ENCODE results near the gene ARCN1. TPM values are rescaled to one million over a fixed set of nuclear protein-coding genes. Genes with fewer than 3 reads are reported as not detected.

ARCN1 gene
- total RNA-seq, 4 donors from 2014 or later, result 48.7 to 78.7 (median 65.4) TPM

DNA sequence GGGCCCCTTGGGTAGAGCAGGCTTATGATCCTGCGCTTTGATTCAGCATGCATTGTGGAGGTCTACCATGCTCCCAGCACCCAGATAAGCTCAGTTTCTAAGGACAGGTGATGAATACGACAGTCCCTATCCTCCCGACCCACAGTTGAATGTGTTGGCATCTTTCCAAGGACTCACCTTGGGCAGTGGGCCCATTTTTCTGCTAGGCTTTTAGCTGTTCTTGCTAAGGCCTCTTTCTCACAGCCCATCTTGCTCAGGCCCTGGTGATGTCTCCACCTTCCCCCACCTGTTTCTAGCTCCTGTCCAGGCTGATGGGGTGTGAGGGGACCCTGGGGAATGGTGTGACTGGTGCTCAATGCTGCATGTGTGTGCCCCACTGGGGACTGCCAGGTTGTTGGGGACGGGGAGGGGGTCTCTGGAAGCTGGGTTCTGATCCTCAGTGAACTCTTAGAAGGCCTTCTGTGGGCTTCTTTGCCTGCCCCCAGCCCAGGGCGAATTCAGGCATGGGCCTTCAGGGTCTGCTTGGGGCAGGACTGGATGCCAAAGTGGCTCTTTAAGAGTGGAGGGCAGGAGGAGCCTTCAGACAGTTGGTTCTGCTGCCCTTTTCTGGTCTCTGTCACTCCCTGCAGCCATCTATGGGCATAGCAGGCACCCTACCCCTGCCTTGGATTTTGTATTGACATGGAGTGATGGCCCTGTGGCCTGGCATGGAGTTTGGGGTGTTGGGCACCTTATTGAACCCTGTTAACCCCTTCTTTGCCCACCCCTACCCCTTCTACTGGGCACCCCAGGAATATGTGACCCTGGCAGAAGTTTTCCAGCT is 68.3 kb downstream of the ARCN1 start:
- H3K27me3 ChIP-seq, result no peaks in the 10 kb centered on the region
- H3K4me3 ChIP-seq, result no peak overlapping the region
- H3K4me1 ChIP-seq, result peaks cover 25 to 34% of the 10 kb centered on the region in 2 donors
- DNase-seq, result no peak
- peak in 1 of 2 donors; percentile 28 for ATAC-seq
- no peaks in the 10 kb centered on the region for H3K9me3 ChIP-seq
- peaks cover 0 to 12% of the 10 kb centered on the region in 2 donors for H3K36me3 ChIP-seq
- H3K27ac ChIP-seq, result peak overlapping the region; percentile 2 to 89 (median 52)
- intact Hi-C loops (cut with DNase I; ENCODE audit: low total_unique reads), result no loop called here
- no peak for TF ChIP-seq POLR2A (IDR thresholded peaks at IDR 0.05)
- TF ChIP-seq, protein P1, sequence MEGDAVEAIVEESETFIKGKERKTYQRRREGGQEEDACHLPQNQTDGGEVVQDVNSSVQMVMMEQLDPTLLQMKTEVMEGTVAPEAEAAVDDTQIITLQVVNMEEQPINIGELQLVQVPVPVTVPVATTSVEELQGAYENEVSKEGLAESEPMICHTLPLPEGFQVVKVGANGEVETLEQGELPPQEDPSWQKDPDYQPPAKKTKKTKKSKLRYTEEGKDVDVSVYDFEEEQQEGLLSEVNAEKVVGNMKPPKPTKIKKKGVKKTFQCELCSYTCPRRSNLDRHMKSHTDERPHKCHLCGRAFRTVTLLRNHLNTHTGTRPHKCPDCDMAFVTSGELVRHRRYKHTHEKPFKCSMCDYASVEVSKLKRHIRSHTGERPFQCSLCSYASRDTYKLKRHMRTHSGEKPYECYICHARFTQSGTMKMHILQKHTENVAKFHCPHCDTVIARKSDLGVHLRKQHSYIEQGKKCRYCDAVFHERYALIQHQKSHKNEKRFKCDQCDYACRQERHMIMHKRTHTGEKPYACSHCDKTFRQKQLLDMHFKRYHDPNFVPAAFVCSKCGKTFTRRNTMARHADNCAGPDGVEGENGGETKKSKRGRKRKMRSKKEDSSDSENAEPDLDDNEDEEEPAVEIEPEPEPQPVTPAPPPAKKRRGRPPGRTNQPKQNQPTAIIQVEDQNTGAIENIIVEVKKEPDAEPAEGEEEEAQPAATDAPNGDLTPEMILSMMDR (IDR thresholded peaks at IDR 0.05 in 4 of 5, conservative IDR thresholded peaks at IDR 0.05 in 1 of 5), result peak in 3 of 5 experiments; percentile 43 to 53 (median 48)
- in situ Hi-C loops (cut with MboI; ENCODE audit: low sequenced_read_pairs in 4 of 4), result no loop called here

DNA sequence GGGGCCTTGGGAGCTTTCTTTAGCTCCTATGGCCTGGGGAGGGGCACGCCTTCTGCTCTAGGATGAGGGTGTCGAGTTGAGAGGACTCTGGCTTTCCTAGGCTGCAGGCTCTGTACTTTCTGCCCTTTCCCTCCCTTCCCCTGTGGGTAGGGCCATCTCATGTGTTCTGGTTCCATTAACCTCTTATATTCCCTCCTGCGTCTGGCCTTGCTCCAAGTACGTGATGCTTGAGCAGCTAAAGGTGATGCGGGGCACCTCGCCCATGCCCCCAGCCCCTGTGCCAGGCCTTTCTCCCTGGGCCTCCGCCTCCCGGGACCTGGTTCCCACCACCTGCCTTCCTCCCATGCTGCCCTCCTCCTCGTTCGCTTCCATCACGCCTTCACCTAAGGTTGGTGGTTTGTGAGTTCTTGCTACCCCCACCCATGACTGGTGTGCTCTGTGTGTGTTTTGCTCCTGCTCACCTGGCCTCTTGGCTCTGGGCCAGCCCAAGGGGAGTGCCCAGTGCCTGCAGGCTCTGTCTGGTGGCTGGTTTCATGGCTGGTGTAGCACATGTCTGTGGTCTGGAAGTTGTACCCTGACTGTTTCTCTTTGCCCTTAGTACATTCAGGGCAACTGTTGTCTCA is 69.3 kb downstream of the ARCN1 start:
- Histone ChIP-seq H3K9me3 (no peaks in the 10 kb centered on the region), H3K4me3 (no peak overlapping the region), H3K27ac (peak overlapping the region in 3 of 4 donors; percentile 70 to 89 (median 88)), H3K4me1 (peaks cover 25 to 34% of the 10 kb centered on the region in 2 donors), H3K27me3 (no peaks in the 10 kb centered on the region), H3K36me3 (peaks cover 0 to 15% of the 10 kb centered on the region in 2 donors)
- in situ Hi-C loops (cut with MboI; ENCODE audit: low sequenced_read_pairs in 4 of 4), result no loop called here
- no peak for ATAC-seq
- intact Hi-C loops (cut with DNase I; ENCODE audit: low total_unique reads), result no loop called here
- DNase-seq, result no peak
- no peak for TF ChIP-seq POLR2A (IDR thresholded peaks at IDR 0.05)
- TF ChIP-seq, protein P1 (IDR thresholded peaks at IDR 0.05 in 4 of 5, conservative IDR thresholded peaks at IDR 0.05 in 1 of 5), result no peak

DNA sequence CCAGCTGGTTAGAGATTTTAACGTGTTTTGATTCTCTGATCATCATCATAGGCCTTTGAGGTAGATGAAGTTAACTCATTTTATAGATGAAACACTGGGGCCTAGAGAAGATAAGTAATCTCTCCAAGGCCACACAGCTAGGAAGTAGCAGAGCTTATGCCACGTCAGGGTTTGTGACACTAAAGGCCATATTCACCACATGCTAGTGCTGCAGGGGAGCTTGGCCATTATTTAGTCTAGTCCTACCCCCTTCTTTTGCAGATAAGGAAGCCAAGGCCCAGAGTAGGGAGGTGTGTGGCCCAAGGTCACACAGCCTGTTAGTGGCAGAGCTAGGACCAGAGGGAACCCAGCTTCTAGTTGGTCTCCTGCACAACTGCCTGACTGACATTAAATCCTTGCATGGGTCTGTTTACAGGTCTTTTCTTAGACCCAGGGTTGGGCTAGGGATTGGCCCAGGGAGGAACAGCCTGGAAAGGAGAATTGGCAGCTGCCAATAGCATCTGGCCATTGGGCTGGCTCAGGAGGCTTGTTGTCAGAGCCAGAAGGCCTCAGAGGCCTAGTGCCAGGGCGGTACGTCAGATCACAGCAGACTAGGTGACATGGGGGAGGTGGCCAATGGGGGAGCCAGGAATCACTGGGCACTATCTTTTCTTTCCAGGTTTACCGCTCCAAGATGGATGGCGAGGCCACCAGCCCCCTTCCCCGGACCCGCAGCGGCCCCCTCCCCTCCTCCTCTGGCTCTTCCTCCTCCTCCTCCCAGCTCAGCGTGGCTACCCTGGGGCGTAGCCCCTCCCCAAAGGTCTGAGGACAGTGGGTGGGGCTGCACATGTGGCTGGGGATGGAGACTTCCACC is 71.2 kb downstream of the ARCN1 start:
- in situ Hi-C loops (cut with MboI; ENCODE audit: low sequenced_read_pairs in 4 of 4), result no loop called here
- peaks cover 0 to 15% of the 10 kb centered on the region in 2 donors for H3K36me3 ChIP-seq
- ATAC-seq (peak; percentile 91 to 93), DNase-seq (peak; percentile 88 to 90)
- H3K4me3 ChIP-seq, result peak overlapping the region in 1 of 4 donors; percentile 21
- H3K9me3 ChIP-seq, result no peaks in the 10 kb centered on the region
- H3K27ac ChIP-seq, result peak overlapping the region; percentile 65 to 89 (median 79)
- intact Hi-C loops (cut with DNase I; ENCODE audit: low total_unique reads), result no loop called here
- H3K27me3 ChIP-seq, result no peaks in the 10 kb centered on the region
- peaks cover 25 to 34% of the 10 kb centered on the region in 2 donors for H3K4me1 ChIP-seq
- peak; percentile 13 to 28 for TF ChIP-seq POLR2A (IDR thresholded peaks at IDR 0.05)
- TF ChIP-seq, protein P1 (IDR thresholded peaks at IDR 0.05 in 4 of 5, conservative IDR thresholded peaks at IDR 0.05 in 1 of 5), result no peak

DNA sequence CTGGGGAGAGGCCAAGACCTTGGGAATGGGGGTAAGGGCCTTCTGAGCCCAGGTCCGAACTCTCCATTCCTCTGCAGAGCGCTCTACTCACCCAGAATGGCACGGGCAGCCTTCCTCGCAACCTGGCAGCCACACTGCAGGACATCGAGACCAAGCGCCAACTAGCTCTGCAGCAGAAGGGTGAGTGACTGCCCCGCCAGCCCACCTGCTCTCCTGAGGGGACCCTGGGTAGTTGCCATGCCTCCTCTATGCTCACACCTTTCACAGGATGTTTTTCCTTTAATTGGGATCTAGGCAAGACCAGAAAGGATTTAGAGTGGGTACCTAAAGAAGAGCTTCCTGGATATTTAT is 71.8 kb downstream of the ARCN1 start:
- Histone ChIP-seq H3K4me3 (peak overlapping the region in 1 of 4 donors; percentile 21), H3K9me3 (no peaks in the 10 kb centered on the region), H3K27me3 (no peaks in the 10 kb centered on the region), H3K27ac (peak overlapping the region; percentile 65 to 89 (median 79)), H3K36me3 (peaks cover 0 to 15% of the 10 kb centered on the region in 2 donors), H3K4me1 (peaks cover 25 to 34% of the 10 kb centered on the region in 2 donors)
- ATAC-seq (peak in 1 of 2 donors; percentile 25), DNase-seq (peak in 1 of 2 donors; percentile 27)
- intact Hi-C loops (cut with DNase I; ENCODE audit: low total_unique reads), result no loop called here
- in situ Hi-C loops (cut with MboI; ENCODE audit: low sequenced_read_pairs in 4 of 4), result no loop called here
- TF ChIP-seq, protein P1 (IDR thresholded peaks at IDR 0.05 in 4 of 5, conservative IDR thresholded peaks at IDR 0.05 in 1 of 5), result no peak
- TF ChIP-seq POLR2A (IDR thresholded peaks at IDR 0.05), result no peak
